IMR-90 (cell line): ENCODE measurements around the gene TOM1L1. TPM values are rescaled to one million over a fixed set of nuclear protein-coding genes. Genes with fewer than 3 reads are reported as not detected.

Experiments
- ATAC-seq: fragments of 200-7000 bp; cut with Tn5 transposase; 2 replicates; pipeline ENCODE4 v1.9.1; 2020; ENCODE audit warnings: low read depth, mild to moderate bottlenecking, moderate library complexity
- BruUV-seq: library from RNA; stranded (reverse); fragments of 400-500 nt; replicated peaks from 2 replicates; lab custom pipeline; 2021; lab: Mats Ljungman, UMichigan
- CTCF ChIA-PET: fragments of 300-600 bp; formaldehyde crosslinking; extraction: SDS; loops from one replicate; lab custom pipeline; 2021; ENCODE audit warnings: antibody characterized with exemption; lab: Yijun Ruan, JAX
- POLR2A ChIA-PET: fragments of 300-600 bp; sonication (Branson Sonifier 250); formaldehyde crosslinking; loops from one replicate; lab custom pipeline; 2022; ENCODE audit warnings: antibody characterized with exemption; ENCODE audit not compliant: unreplicated experiment; lab: Charles Lee
- DNase-seq: peaks from one replicate; pipeline ENCODE4 v3.0.0; 2013
- H2AFZ ChIP-seq: replicated peaks from 2 replicates; pipeline ENCODE3; 2013; ENCODE audit warnings: low read length, mild to moderate bottlenecking; ENCODE audit not compliant: poor library complexity
- H2AK5ac ChIP-seq: 2 replicates; pipeline ENCODE4 v1.6.1; 2013; ENCODE audit warnings: low read depth, low read length, inconsistent platforms
- H2AK9ac ChIP-seq: replicated peaks from 2 replicates; pipeline ENCODE3; 2013; ENCODE audit warnings: mild to moderate bottlenecking, low read depth, low read length, moderate library complexity; ENCODE audit not compliant: poor library complexity
- H2BK120ac ChIP-seq: 2 replicates; pipeline ENCODE4 v1.6.1; 2013; ENCODE audit warnings: low read depth, low read length, inconsistent platforms
- H2BK15ac ChIP-seq: 3 replicates; pipeline ENCODE4 v1.6.1; 2013; ENCODE audit warnings: low read depth, low read length, inconsistent platforms
- H2BK20ac ChIP-seq: 2 replicates; pipeline ENCODE4 v1.6.1; 2013; ENCODE audit warnings: low read depth, mild to moderate bottlenecking, inconsistent platforms, low read length, moderate library complexity
- H2BK5ac ChIP-seq: 2 replicates; pipeline ENCODE4 v1.6.1; 2013; ENCODE audit warnings: mild to moderate bottlenecking, low read depth, low read length, inconsistent platforms; ENCODE audit not compliant: poor library complexity, severe bottlenecking
- H3K14ac ChIP-seq: replicated peaks from 2 replicates; pipeline ENCODE4 v1.6.1; 2013; ENCODE audit warnings: low read depth, low read length, inconsistent platforms
- H3K18ac ChIP-seq: 2 replicates; pipeline ENCODE4 v1.6.1; 2013; ENCODE audit warnings: low read depth, low read length, control low read depth
- H3K23ac ChIP-seq: 2 replicates; pipeline ENCODE4 v1.6.1; 2013; ENCODE audit warnings: low read depth, low read length, inconsistent platforms
- H3K27ac ChIP-seq: 2 replicates; pipeline ENCODE4 v1.5.1; 2013; ENCODE audit warnings: mild to moderate bottlenecking, control low read depth, low read length; ENCODE audit not compliant: insufficient read depth
- H3K27me3 ChIP-seq: 2 replicates; pipeline ENCODE4 v1.6.1; 2013; ENCODE audit warnings: low read length; ENCODE audit not compliant: control insufficient read depth, insufficient read depth
- H3K36me3 ChIP-seq: 2 replicates; pipeline ENCODE4 v1.6.1; 2013; ENCODE audit warnings: low read length, mixed read lengths; ENCODE audit not compliant: control insufficient read depth, insufficient read depth
- H3K4ac ChIP-seq: 2 replicates; pipeline ENCODE4 v1.6.1; 2013; ENCODE audit warnings: low read depth, low read length, inconsistent platforms
- H3K4me1 ChIP-seq: 2 replicates; pipeline ENCODE4 v1.6.1; 2013; ENCODE audit warnings: low read length, mixed read lengths; ENCODE audit not compliant: control insufficient read depth, insufficient read depth
- H3K4me2 ChIP-seq: 2 replicates; pipeline ENCODE4 v1.6.1; 2013; ENCODE audit warnings: low read depth, mild to moderate bottlenecking, control low read depth, low read length, moderate library complexity
- H3K4me3 ChIP-seq: 2 replicates; pipeline ENCODE4 v1.5.1; 2013; ENCODE audit warnings: low read depth, mild to moderate bottlenecking, control low read depth, low read length, moderate library complexity; ENCODE audit not compliant: insufficient read depth
- H3K56ac ChIP-seq: 2 replicates; pipeline ENCODE4 v1.6.1; 2013; ENCODE audit warnings: low read length, inconsistent platforms; ENCODE audit not compliant: insufficient read depth; ENCODE audit errors: extremely low read depth
- H3K79me1 ChIP-seq, 2 experiments: 2 replicates each; pipeline ENCODE4 v1.6.1; 2013; ENCODE audit warnings: low read length in 2 of 2, inconsistent platforms in 1 of 2, low read depth in 1 of 2
- H3K9ac ChIP-seq: 2 replicates; pipeline ENCODE4 v1.6.1; 2013; ENCODE audit warnings: low read depth, low read length, control low read depth
- H3K9me1 ChIP-seq: 2 replicates; pipeline ENCODE4 v1.6.1; 2013; ENCODE audit warnings: low read length, inconsistent platforms; ENCODE audit not compliant: insufficient read depth
- H3K9me3 ChIP-seq: 2 replicates; pipeline ENCODE4 v1.6.1; 2013; ENCODE audit warnings: low read length; ENCODE audit not compliant: control insufficient read depth, insufficient read depth
- H4K20me1 ChIP-seq: 2 replicates; pipeline ENCODE4 v1.6.1; 2013; ENCODE audit warnings: low read length, inconsistent platforms; ENCODE audit not compliant: insufficient read depth
- H4K5ac ChIP-seq: 2 replicates; pipeline ENCODE4 v1.6.1; 2013; ENCODE audit warnings: mild to moderate bottlenecking, low read depth, low read length, control low read depth
- H4K8ac ChIP-seq, 2 experiments: 2 replicates each; pipeline ENCODE4 v1.6.1; 2013; ENCODE audit warnings: low read depth in 2 of 2, low read length in 2 of 2, control low read depth in 1 of 2, inconsistent platforms in 1 of 2
- H4K91ac ChIP-seq: 2 replicates; pipeline ENCODE4 v1.6.1; 2013; ENCODE audit warnings: low read depth, low read length, inconsistent platforms; ENCODE audit not compliant: insufficient read depth
- MAFK ChIP-seq: IDR thresholded peaks from 2 replicates; pipeline ENCODE4 v1.6.1; 2012; ENCODE audit warnings: low read depth, low read length, improper control_type of control experiment
- NFE2L2 ChIP-seq: fragments of 150-350 bp; IDR thresholded peaks from 2 replicates; pipeline ENCODE4 v1.6.1; 2016; ENCODE audit warnings: low read depth, mild to moderate bottlenecking, low read length
- WGBS, 2 experiments: methylation state at CpG; one replicate each; pipeline versions ENCODE4 v1.1.5 to v1.1.7; 2013; ENCODE audit warnings: missing lambda C conversion rate in 2 of 2; ENCODE audit not compliant: insufficient read length in 1 of 2; ENCODE audit errors: extremely low coverage in 2 of 2; 5-methylcytosine and 5-hydroxymethylcytosine counted together
- dilution Hi-C: fragments of 300-500 bp; cut with HindIII; formaldehyde crosslinking; loops from one replicate; pipeline ENCODE4 v1.14.3; 2018; ENCODE audit warnings: low sequenced_read_pairs; ENCODE audit not compliant: unreplicated experiment
- in situ Hi-C: fragments of 300-500 bp; cut with MboI; formaldehyde crosslinking; loops from 3 replicates; pipeline ENCODE4 v1.14.3; 2019; ENCODE audit warnings: low sequenced_read_pairs, inconsistent platforms, mixed read lengths
- intact Hi-C: fragments of 100-400 bp; cut with micrococcal nuclease; formaldehyde crosslinking; loops from 2 replicates; pipeline ENCODE4 v1.10.0; 2022
- polyA plus RNA-seq, 3 experiments: library from polyadenylated mRNA; depleted of rRNA; stranded (reverse); fragments of >200 nt; gene quantifications; 2 replicates each; pipeline ENCODE4 v1.2.3, GENCODE V29; 2012; ENCODE audit warnings: low replicate concordance in 1 of 3
- total RNA-seq: library from RNA; depleted of rRNA; stranded (reverse); fragments of >200 nt; gene quantifications from 2 replicates; pipeline ENCODE4 v1.2.3, GENCODE V29; 2012
- TF ChIP-seq, protein P1 (sequence below): fragments of 150-350 bp; IDR thresholded peaks from 2 replicates; pipeline ENCODE4 v1.6.1; 2016; ENCODE audit warnings: low read depth, mild to moderate bottlenecking, low read length, moderate library complexity, borderline replicate concordance

The TOM1L1 gene
- total and polyA plus RNA-seq, 2 of the 4 experiments (the other 2 are of a cell fraction): 13.0 to 20.1 TPM

DNA sequence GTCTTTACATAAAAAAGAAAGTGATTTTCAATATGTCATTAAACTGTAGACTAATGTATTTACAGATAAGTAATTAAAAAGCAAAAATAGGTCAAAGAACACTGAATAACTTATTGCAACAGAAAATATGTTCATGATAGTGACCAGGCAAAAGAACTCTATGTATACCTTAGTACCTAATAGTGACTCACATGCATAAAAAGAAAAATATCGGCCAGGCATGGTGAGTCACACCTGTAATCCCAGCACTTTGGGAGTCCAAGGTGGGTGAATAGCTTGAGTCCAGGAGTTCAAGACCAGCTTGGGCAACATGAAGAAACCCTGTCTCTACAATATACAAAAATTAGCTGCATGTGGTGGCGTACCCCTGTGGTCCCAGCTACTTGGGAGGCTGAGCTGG, 33.0 kb upstream of the TOM1L1 start:
- BruUV-seq: no TSS peak
- Histone ChIP-seq H3K9me1 (no peaks in the 10 kb centered on the region), H4K20me1 (no peaks in the 10 kb centered on the region), H3K4me3 (no peak overlapping the region), H4K5ac (no peak overlapping the region), H4K8ac (no peak overlapping the region), H2BK5ac (no peak overlapping the region), H4K91ac (no peak overlapping the region), H3K9ac (no peak overlapping the region), H3K56ac (no peak overlapping the region), H3K79me1 (no peaks in the 10 kb centered on the region), H3K27me3 (no peaks in the 10 kb centered on the region), H3K14ac (no peak overlapping the region), H3K23ac (no peak overlapping the region), H3K36me3 (no peaks in the 10 kb centered on the region), H3K4me2 (no peak overlapping the region), H2AK5ac (no peak overlapping the region), H3K4ac (no peak overlapping the region), H3K18ac (no peak overlapping the region), H3K27ac (no peak overlapping the region), H2AFZ (no peak overlapping the region), H2BK20ac (no peak overlapping the region), H2AK9ac (no peak overlapping the region), H3K4me1 (no peaks in the 10 kb centered on the region), H3K9me3 (no peaks in the 10 kb centered on the region), H2BK15ac (no peak overlapping the region), H2BK120ac (no peak overlapping the region)
- in situ Hi-C loops: no loop called here
- CTCF ChIA-PET: no interaction called here
- no peak for DNase-seq
- no peak for TF ChIP-seq MAFK
- TF ChIP-seq, protein P1, sequence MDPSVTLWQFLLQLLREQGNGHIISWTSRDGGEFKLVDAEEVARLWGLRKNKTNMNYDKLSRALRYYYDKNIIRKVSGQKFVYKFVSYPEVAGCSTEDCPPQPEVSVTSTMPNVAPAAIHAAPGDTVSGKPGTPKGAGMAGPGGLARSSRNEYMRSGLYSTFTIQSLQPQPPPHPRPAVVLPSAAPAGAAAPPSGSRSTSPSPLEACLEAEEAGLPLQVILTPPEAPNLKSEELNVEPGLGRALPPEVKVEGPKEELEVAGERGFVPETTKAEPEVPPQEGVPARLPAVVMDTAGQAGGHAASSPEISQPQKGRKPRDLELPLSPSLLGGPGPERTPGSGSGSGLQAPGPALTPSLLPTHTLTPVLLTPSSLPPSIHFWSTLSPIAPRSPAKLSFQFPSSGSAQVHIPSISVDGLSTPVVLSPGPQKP: no peak
- TF ChIP-seq NFE2L2: no peak
- WGBS, 2 experiments: no CpG with 5 or more reads among the region's 2 CpGs
- intact Hi-C loops: no loop called here
- dilution Hi-C loops: no loop called here
- ATAC-seq: no peak
- POLR2A ChIA-PET: no interaction called here
